Esophagus mucosa (tissue), 1 donor: ENCODE data around the gene SCD. TPM values are rescaled to one million over a fixed set of nuclear protein-coding genes. Genes with fewer than 3 reads are reported as not detected.
"Not testable (repeated sequence)": the region's sequence is repeated elsewhere in the genome, so short reads cannot be mapped to it uniquely, and the experiment has no call there.

Source experiments
- ATAC-seq: fragments of 200-7000 bp; cut with Tn5 transposase; one replicate; pipeline ENCODE4 v1.9.1; 2020
- total RNA-seq: library from RNA; stranded (reverse); gene quantifications from one replicate; pipeline ENCODE4 v1.2.4, GENCODE V29; 2023
- donor health status: DM: yes; HTN: yes; CAD: no.

Gene SCD
- total RNA-seq: 297 TPM

DNA sequence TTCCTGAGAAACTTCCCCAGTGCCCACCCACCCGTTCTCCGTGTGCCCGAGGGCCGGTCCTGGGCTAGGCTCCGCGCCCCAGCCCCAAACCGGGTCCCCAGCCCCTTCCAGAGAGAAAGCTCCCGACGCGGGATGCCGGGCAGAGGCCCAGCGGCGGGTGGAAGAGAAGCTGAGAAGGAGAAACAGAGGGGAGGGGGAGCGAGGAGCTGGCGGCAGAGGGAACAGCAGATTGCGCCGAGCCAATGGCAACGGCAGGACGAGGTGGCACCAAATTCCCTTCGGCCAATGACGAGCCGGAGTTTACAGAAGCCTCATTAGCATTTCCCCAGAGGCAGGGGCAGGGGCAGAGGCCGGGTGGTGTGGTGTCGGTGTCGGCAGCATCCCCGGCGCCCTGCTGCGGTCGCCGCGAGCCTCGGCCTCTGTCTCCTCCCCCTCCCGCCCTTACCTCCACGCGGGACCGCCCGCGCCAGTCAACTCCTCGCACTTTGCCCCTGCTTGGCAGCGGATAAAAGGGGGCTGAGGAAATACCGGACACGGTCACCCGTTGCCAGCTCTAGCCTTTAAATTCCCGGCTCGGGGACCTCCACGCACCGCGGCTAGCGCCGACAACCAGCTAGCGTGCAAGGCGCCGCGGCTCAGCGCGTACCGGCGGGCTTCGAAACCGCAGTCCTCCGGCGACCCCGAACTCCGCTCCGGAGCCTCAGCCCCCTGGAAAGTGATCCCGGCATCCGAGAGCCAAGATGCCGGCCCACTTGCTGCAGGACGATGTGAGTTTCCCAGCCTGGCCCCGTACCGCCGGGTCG is at the start of gene SCD:
Gene SCD, plus strand, starts transcription at position 469 of the 803 bp plus-strand sequence. Its CDS starts 272 bp downstream, at position 741.
- peak; percentile 93 for ATAC-seq

DNA sequence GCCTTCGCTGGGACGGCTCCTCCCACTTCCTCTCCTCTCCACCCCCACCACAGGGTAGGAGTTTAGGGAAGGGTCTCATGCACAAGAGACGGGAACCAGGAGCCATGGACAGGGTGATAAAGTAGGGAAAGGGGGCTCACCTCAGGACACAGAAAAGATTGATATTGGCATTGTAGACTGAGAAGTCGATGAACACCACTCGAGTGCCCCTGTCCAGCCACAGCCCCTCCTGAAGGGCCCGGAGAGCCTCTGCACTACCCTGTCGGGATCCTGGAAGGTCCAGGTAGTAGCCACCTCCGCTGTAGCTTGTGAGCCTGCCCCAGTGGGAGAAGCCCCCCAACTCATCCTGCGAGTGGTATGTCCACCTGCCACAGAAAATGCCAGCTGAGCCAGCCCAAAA is 49.8 kb upstream of the SCD start:
- ATAC-seq: no peak

DNA sequence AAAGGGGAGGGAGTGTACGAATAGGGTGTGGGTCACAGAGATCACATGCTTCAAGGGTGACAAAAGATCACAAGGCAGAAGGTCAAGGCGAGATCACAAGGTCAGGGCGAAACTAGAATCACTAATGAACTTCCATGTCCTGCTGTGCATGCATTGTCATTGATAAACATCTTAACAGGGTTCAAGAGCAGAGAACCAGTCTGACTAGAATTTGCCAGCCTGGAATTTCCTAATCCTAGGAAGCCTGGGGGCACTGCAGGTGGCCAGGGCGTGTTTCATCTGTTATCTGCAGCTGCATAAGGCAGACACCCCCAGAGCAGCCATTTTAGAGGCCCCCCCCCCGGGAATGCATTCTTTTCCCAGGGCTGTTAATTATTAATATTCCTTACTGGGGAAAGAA is 45.9 kb upstream of the SCD start:
- not testable (repeated sequence) for ATAC-seq

DNA sequence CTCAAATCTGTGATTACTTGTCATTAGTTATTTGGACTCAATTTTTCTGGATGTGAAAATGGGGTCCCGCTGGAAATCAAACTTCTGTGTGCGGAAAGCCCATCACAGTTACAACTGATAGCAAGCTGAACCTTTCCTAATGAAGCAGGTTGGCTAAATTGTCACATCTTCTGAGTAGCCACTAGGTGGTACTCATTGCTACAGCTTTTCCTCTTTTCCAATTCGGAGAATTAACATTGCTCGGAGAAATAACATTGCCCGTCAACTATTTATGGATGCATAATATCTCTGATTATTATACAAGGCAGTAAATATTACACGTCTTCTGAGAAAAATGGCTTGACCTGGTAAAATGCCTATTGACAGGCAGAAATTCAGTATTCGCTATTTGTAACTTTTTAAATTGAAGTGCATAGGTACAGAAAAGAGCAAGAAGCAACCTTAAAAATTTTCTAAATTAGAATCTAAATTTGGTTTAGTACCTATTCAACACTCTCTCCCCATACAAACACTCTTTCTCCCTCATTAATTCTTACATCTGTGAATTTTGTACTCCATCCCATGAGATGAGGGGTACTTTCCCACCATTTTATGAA is 43.2 kb upstream of the SCD start:
- ATAC-seq: no peak

DNA sequence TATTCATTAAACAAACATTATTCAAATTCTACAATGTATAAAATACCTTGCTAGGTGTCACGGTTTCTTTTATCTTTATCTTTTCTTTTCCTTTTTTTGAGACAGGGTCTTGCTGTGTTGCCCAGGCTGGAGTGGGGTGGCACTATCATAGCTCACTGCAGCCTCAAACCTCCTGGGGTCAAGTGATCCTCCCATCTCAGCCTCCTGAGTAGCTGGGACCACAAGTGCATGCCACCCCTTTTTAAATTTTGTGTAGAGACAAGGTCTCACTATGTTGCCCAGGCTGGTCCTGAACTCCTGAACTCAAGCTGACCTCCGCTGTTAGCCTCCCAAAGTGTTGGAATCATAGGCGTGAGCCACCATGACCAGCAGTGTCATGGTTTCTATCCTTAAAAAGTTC is 42.6 kb upstream of the SCD start:
- ATAC-seq: no peak

DNA sequence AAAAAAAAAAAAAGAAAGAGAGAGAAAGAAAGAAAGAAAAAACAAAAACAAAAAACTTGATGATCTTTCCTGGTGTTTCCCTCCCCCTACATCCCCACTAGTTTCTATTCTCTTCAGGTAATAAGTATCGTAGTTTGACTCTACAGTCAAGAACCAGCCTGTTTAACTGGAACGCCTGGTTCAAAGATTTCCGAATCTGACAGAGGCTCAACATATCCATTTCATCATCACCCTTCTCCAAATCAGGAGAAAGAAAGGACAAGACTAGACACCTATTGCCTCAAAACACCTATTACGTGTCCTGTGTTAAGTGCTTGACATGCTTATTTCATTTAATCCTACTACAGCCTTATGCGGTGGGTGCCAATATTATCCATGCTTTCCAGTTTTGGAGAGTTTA is 40.2 kb upstream of the SCD start:
- peak; percentile 85 for ATAC-seq

DNA sequence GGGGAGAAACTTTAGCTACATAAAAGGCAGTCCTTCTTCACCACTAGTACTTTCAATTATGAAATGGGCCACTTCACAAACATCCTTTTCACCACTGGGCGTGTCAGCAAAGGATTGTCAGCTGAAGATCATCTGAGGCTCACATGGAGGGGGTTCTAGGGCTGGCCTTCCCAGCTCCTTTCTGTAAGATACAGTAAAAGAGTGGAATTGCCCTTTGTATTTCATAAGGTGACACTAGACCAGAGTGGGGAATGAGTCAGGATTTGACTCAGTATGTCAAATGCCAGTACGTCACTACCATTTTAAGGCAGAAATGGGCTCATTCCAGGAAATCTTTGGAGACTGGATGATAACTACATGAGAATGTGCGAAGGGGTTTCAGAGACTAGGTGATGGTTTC is 39.3 kb upstream of the SCD start:
- ATAC-seq: no peak

DNA sequence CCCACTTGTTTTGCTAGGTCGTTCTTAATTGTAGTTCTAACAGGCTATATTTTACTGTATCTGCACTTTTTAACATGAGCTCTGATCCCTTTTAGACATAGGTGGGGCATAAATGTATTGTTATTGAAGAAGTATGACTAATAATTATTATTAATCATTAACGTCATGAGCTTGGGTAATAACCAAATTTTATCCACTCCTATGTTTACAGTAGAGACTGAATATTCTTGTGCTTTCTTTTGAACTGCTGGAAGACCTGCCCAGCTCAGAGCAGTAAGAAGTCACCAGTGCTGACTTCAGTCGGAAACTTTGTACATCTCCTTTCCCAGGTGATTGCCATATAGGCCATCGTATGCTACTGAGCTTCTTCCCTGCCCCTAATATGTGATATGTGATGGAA is 35.7 kb upstream of the SCD start:
- ATAC-seq: peak; percentile 82

DNA sequence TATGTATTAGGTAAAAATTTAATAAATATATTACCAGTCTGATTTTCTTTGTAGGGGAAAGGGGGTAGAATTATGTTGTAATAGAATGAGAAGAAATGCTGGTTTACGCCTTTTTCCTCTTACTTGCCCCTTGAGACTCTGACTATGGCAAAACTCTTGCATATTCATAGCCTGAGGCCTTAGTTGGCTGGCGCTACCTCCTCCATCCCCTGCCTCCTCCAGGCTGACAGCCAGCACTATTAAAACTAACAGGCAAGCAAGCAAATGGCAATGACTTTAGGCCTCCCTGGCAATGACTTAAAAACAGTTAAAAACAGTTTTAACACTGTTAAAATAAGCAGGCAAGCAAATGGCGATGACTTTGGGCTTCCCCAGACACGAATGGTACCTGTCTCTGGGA is 31.4 kb upstream of the SCD start:
- ATAC-seq: no peak

DNA sequence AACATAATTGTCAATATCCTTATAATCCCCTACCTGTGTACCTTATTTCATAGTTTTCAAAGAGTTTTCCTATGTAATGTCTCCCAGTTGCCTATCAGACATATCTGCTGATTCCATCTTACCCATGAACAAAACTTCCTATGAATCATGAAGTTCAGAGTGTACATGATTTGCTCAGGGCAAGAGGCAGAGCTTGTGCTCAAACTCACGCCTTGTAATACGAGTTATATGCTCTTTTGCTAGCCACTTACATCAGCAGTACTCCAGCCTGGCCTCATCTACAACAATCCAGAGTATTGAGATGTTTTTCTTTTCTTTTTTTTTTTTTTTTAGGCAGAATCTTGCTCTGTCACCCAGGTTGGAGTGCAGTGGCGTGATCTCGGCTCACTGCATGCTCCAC is 28.8 kb upstream of the SCD start:
- no peak for ATAC-seq

DNA sequence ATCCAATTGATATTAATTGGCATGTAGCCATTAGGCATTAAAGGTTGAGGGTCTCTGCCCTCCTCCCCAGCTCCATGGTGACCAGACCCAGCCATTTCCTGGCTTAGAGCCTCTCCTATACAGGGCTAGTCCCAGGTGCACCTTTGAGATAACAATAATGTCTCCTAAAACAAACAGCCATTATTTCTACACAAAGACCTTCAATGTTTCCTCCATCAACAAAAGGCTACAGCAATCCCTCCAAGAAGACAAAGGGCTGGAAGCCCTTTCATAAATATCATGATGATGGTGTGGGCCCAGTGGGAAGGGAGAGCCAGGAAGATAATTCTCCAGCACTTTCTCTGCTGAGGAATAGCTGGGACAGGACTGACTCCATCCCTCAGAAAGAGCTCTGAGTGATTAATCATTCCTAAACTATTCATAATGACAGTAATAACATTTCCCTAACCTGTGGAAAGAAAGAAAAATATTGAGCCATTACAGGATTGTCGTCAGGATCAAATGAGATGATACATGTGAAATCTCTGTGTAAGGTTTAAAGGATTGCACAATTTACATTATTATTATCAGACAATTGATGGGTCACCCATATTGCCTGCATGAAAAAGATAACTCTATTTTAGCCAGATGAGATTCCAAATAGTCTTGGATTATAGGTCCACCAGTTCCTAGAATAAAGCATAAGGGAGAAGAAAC is 27.2 kb upstream of the SCD start:
- no peak for ATAC-seq

DNA sequence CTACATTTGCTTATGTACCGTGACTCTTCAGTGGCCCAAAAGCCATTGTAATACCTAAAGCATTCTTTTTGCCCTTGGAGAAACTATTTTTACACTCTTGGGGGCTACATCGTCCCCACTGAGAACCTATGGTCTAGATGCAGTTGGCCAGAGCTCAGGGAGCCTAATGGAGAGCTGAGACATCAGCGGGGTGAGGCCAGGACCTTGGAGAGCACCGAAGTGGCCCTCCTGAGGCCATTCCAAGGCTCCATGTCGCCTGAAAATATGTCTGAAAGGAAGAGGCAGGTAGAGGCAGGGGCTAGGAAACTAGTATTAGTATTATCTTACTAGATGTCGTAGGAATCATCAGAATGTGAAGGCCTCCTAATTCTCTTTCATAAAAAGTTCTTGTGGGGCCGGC is 21.9 kb upstream of the SCD start:
- ATAC-seq: no peak

DNA sequence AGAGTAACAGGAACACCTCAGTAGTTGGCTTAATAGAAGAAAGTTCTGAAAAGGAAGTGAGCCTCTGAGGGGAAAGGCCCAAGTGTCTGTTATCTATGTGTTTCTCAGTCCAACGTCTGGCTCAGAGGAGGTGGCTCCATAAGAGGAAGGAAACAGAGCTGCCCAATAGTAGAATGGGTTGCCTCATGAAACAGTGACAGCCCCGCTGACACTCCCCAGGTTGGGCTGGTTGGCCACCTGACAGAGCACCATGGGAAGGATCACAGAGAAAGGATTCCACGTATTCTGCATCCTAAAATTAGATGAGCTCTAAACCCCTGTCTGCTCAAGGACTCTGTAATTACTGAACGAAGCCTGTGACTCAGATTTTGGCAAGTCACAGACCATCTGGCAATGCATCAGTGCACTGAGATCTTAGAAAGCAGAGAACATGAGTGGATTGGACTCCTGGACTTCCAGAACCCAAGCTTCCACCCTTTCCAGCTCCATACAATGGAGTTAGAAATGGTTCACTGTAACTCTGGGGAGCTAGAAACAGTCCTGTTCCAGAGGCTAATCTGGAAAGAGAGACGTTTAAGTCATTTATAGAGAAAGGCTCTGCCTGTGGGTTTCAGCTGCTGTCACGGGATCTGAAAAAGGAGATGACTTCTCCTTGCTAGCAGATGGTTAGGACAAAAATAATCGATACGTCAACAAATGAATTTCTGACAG is 19.9 kb upstream of the SCD start:
- ATAC-seq: peak; percentile 94

DNA sequence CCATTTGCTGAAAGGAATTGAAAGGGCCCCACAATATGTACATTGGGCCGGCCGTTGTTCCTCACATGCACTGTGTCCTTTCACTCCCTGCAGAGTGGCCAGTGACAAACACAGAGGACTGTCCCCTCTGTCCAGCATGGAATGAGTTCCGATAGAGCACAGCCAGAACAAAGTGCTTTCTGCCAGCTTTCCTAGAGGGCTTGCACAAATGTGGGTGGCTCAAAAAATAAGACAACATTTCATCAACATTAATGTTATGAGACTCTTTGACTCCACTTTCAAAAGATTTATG is 19.4 kb upstream of the SCD start:
- no peak for ATAC-seq

DNA sequence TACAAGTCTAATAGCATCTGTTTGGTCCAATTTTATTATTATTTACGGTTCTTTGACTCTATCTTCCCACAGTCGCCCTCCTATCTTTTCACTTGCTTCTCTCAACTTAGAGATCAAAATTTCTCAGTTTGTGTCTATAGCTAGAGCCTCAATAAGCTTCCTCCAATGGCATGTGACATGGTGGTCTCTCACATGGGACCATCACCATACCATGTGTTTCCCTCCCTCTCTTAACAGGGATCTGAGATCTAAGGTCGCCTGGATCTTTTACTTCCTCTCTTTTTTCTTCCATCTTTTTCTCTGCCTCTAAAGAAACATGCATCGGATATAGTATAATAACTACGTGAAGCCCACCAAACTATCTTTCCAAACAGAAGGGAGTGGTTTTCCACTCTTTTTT is 18.8 kb upstream of the SCD start:
- no peak for ATAC-seq

DNA sequence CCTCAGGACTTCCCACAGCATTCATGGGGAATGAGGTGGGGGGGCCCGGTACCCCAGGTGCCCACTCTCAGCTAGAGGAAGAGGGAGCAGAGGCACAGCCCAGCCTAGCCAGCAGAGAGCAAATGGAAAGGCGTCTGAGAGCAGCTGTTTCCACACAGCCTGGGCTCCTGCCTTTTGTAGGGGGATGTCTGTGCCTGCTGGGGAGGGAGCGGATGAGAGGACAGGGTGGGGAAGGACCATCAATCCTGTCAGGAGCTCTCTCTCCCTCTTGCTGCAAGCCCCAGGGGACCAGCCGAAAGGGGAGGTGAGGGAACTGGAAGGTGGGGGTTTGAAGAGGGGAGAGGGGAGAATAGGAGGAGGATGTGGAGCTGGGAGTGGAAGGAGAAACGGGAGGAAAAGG is 17.0 kb upstream of the SCD start, which contains the start of gene PKD2L1:
Gene PKD2L1, minus strand, starts transcription at position 150 of the 400 bp plus-strand sequence. Its CDS starts 125 bp downstream, at position 25.
- no peak for ATAC-seq

DNA sequence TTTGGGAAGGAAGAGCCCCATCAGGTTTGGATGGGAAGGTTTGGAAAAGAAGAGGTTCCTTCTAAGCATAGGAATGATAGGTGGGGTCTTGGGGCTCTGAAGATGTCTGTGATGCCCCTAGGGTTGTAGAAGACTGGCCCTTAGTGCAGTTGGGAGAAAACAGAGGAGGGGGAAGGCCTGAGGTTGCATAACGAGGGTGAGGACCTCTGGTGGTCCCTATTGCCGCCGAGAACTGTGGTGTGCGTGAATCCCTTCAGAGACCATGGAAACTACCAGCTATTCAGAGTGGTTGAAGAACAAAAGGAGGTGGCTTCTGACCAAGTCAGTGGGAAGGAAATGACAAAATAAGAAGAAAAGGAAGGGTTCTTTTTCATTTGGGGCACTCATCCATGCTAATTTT is 13.9 kb upstream of the SCD start:
- no peak for ATAC-seq

DNA sequence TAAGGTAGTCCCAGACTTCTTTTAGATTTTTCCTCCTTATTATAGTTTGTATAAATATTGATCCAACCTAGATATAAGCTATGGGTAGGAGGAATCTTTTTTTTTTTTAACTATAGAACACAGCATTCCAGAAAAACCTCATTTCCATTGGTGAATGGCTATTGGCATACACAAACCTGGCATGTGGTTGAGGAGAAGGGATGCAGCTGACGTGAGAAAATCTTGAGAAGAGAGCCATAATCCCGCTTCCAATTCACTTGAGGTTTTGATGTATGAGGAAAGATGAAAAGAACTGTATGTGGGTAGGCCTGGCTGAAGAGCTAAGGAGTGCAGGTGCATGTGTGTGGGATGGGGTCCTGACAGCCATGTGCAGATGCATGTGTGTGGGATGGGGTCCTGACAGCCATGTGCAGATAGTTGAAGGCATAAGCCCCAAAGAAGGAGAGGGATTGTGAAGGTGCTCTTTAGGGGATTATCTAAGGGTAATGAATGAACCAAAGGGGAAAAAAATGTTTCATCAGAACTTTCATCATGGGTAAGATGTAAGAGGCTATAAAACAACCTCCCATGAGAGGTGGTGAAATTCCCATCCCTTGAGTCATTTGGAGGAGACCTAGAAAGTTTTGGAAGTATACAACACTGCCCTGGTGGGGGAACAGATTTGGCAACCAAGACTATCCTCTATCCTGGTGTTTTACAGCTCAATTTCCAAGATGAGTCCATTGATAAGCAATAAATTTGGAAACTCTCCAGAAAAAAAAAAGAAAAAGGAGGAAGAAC is 13.2 kb upstream of the SCD start:
- ATAC-seq: no peak

DNA sequence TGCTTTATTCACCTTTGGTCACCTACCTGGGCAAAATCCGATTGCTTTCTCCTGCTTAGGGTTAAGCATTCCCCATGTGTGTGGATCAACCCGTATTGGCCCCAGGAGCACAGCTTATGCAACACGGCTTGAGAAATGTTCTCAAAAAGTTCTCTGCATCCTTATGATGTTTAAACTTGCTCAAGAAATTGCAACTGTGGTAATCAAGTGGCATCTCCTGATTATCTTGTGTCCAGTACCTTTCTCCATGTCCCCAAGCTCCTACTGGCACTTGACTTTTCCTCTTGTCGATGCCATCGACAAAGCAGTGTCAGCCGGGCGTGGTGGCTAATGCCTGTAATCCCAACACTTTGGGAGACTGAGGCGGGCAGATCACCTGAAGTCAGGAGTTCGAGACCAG is 12.3 kb upstream of the SCD start:
- no peak for ATAC-seq

DNA sequence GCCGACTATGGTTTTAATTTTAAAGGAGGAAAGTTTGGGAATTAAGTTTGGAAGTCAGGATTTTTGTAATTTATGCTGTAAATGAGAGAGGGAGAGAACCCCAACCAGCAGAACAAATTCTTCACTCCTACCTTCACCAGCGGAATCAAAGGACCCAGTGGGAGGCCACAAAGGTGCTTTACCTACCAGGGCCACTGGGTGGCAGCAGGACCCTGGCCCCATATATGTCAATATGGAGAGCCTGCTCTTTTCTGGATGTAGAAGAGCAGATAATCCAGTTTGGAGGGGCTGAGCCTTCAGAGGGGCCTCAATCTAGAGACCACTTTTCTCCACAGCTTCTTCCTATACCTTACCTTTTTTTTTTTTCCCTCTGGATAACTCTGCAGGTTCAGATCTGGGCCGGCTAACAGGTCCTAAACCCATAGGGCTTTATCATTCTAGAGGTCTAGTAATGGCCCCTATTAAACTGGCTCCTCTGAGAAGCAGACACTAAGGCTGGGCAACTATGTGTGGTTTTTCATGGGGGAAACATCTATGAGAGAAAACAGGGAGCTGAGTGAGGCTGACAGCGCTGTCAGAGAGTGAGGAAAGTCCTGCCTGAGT is 8.5 kb upstream of the SCD start:
- peak; percentile 85 for ATAC-seq

DNA sequence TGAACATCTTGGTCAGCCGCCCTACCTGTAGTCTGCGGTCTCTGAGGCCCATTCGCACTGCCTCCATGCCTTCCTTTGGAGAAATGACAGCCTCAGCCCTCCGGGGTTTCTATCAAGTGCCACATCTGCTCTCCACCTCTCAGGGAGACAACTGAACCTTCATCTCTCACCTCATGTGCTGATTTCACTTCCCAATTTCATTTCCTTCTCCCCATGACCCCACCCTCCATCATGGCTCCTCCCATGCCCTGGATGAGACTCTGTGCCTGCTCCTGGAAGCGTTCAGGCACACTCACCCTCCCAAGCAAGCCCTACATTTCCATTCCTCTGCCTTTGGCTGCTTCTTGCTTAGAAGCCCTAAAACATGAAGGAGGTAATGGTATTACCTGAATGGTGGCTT is 7.8 kb upstream of the SCD start:
- ATAC-seq: no peak
